OCI-LY7 (cell line): ENCODE data around the gene GABRG3. TPM values are rescaled to one million over a fixed set of nuclear protein-coding genes. Genes with fewer than 3 reads are reported as not detected.

Experiments
- BruUV-seq: library from RNA; stranded (reverse); fragments of 400-500 nt; replicated peaks from 2 replicates; lab custom pipeline; 2021; lab: Mats Ljungman, UMichigan
- CTCF ChIA-PET: fragments of 300-600 bp; sonication (Branson Sonifier 250); formaldehyde crosslinking; loops from one replicate; lab custom pipeline; 2022; ENCODE audit warnings: antibody characterized with exemption; ENCODE audit not compliant: unreplicated experiment; lab: Charles Lee
- POLR2A ChIA-PET: fragments of 300-600 bp; sonication (Branson Sonifier 250); formaldehyde crosslinking; loops from one replicate; lab custom pipeline; 2022; ENCODE audit warnings: antibody characterized with exemption; lab: Charles Lee
- DNase-seq: peaks from one replicate; pipeline ENCODE4 v3.0.0-alpha.2; 2015; ENCODE audit warnings: low spot score
- H2AFZ ChIP-seq: fragments of 200-600 bp; sonication (generic), shearing (Covaris generic); 2 replicates; pipeline ENCODE4 v1.6.1; 2014; ENCODE audit warnings: mild to moderate bottlenecking, antibody characterized with exemption, low read length, moderate library complexity
- H3K27ac ChIP-seq: fragments of 200-600 bp; sonication (generic); 2 replicates; pipeline ENCODE4 v1.5.1; 2014; ENCODE audit warnings: mixed run types, low read depth, mild to moderate bottlenecking, moderate library complexity, low read length, inconsistent platforms; ENCODE audit not compliant: poor library complexity, severe bottlenecking
- H3K36me3 ChIP-seq: fragments of 200-600 bp; sonication (generic); 2 replicates; pipeline ENCODE4 v1.6.1; 2014; ENCODE audit warnings: mild to moderate bottlenecking, antibody characterized with exemption, low read length, moderate library complexity, mixed read lengths; ENCODE audit not compliant: insufficient read depth
- H3K4me1 ChIP-seq: fragments of 200-600 bp; sonication (generic); 2 replicates; pipeline ENCODE4 v1.5.1; 2014; ENCODE audit warnings: mild to moderate bottlenecking, low read length; ENCODE audit not compliant: insufficient read depth, poor library complexity, severe bottlenecking
- H3K4me2 ChIP-seq: fragments of 200-600 bp; sonication (generic); 2 replicates; pipeline ENCODE4 v1.6.1; 2014; ENCODE audit warnings: mild to moderate bottlenecking, low read length
- H3K4me3 ChIP-seq: fragments of 200-600 bp; sonication (generic); 2 replicates; pipeline ENCODE4 v1.5.1; 2014; ENCODE audit warnings: mild to moderate bottlenecking, low read depth, low read length; ENCODE audit not compliant: poor library complexity, severe bottlenecking
- H3K79me2 ChIP-seq: fragments of 200-600 bp; sonication (generic); 2 replicates; pipeline ENCODE4 v1.6.1; 2016; ENCODE audit warnings: low read depth, mild to moderate bottlenecking, low read length, moderate library complexity, mixed read lengths; ENCODE audit not compliant: insufficient read depth
- H3K9me2 ChIP-seq: fragments of 200-600 bp; sonication (generic); 2 replicates; pipeline ENCODE4 v1.6.1; 2016; ENCODE audit warnings: mild to moderate bottlenecking, low read length, mixed read lengths; ENCODE audit not compliant: insufficient read depth
- H3K9me3 ChIP-seq: fragments of 200-600 bp; sonication (generic); 2 replicates; pipeline ENCODE4 v1.6.1; 2014; ENCODE audit warnings: mild to moderate bottlenecking, mixed run types, low read length, mixed read lengths
- H4K20me1 ChIP-seq: fragments of 200-600 bp; sonication (generic); 2 replicates; pipeline ENCODE4 v1.6.1; 2014; ENCODE audit warnings: mild to moderate bottlenecking, antibody characterized with exemption, low read length, moderate library complexity, mixed read lengths; ENCODE audit not compliant: insufficient read depth
- CTCF ChIP-seq: fragments of 200-600 bp; sonication (generic); conservative IDR thresholded peaks from 2 replicates; pipeline ENCODE4 v1.5.1; 2014; ENCODE audit warnings: mild to moderate bottlenecking, antibody characterized with exemption, low read length, moderate library complexity, mixed read lengths
- EZH2phosphoT487 ChIP-seq: fragments of 200-600 bp; sonication (generic); IDR thresholded peaks from 2 replicates; pipeline ENCODE4 v1.6.1; 2018; ENCODE audit warnings: low read depth, borderline replicate concordance, mild to moderate bottlenecking, mixed run types, antibody characterized with exemption, low read length, moderate library complexity, mixed read lengths
- intact Hi-C: fragments of 100-400 bp; cut with micrococcal nuclease; formaldehyde crosslinking; loops from one replicate; pipeline ENCODE4 v1.10.0; 2022; ENCODE audit not compliant: unreplicated experiment
- total RNA-seq, 2 experiments: library from RNA; depleted of rRNA in 1 of 2; stranded (reverse); fragments of >200 nt in 1 of 2; shearing (Covaris generic) in 1 of 2; gene quantifications; 2 replicates each; pipeline ENCODE4 v1.2.3, GENCODE V29; 2014 to 2022

GABRG3 gene
- total RNA-seq, 2 experiments from 2014 or later = not detected

- Histone ChIP-seq H2AFZ (no peak overlapping the region), H3K4me3 (no peak overlapping the region), H3K36me3 (no peaks in the 10 kb centered on the region), H4K20me1 (no peaks in the 10 kb centered on the region), H3K79me2 (no peaks in the 10 kb centered on the region), H3K9me2 (no peaks in the 10 kb centered on the region), H3K9me3 (no peaks in the 10 kb centered on the region), H3K27ac (no peak overlapping the region), H3K4me1 (no peaks in the 10 kb centered on the region), H3K4me2 (no peak overlapping the region)
- BruUV-seq = no TSS peak
- ChIA-PET POLR2A (interaction anchor here (0.7 kb wide), 1 partner anchor 476 kb away, joined by 7 read pairs; no protein-coding TSS in a partner anchor), CTCF (no interaction called here)
- intact Hi-C loops = no loop called here
- TF ChIP-seq CTCF (no peak), EZH2phosphoT487 (no peak)
- no peak for DNase-seq
Observed at GRCh38 chr15:27328186-27328585, 357.2 kb downstream of the GABRG3 start.

- no TSS peak for BruUV-seq
- Histone ChIP-seq H2AFZ (no peak overlapping the region), H3K27ac (no peak overlapping the region), H3K9me2 (no peaks in the 10 kb centered on the region), H3K9me3 (no peaks in the 10 kb centered on the region), H3K36me3 (no peaks in the 10 kb centered on the region), H4K20me1 (no peaks in the 10 kb centered on the region), H3K4me3 (no peak overlapping the region), H3K79me2 (no peaks in the 10 kb centered on the region), H3K4me2 (no peak overlapping the region), H3K4me1 (no peaks in the 10 kb centered on the region)
- ChIA-PET POLR2A (no interaction called here), CTCF (no interaction called here)
- intact Hi-C loops = no loop called here
- TF ChIP-seq CTCF (no peak), EZH2phosphoT487 (no peak)
- DNase-seq = no peak
Observed at GRCh38 chr15:27328608-27329007, 357.6 kb downstream of the GABRG3 start.

GRCh38 chr15:27330326-27330725, 359.3 kb downstream of the GABRG3 start:
- H4K20me1 ChIP-seq = no peaks in the 10 kb centered on the region
- no peaks in the 10 kb centered on the region for H3K79me2 ChIP-seq
- intact Hi-C loops = no loop called here
- TF ChIP-seq EZH2phosphoT487 (no peak), CTCF (no peak)
- no peaks in the 10 kb centered on the region for H3K36me3 ChIP-seq
- ChIA-PET CTCF (no interaction called here), POLR2A (no interaction called here)
- no peak overlapping the region for H3K4me2 ChIP-seq
- no peak overlapping the region for H2AFZ ChIP-seq
- no peak overlapping the region for H3K4me3 ChIP-seq
- no peak overlapping the region for H3K27ac ChIP-seq
- no TSS peak for BruUV-seq
- no peaks in the 10 kb centered on the region for H3K4me1 ChIP-seq
- no peak for DNase-seq
- no peaks in the 10 kb centered on the region for H3K9me2 ChIP-seq
- H3K9me3 ChIP-seq = no peaks in the 10 kb centered on the region
